ENCODE data around the gene RNF220.

GRCh38 chr1:44357710-44358109, 47.3 kb upstream of the RNF220 start:
- TF ChIP-seq CTCF (IDR thresholded peaks at IDR 0.05; ENCODE audit: low read length) (no peak), EZH2 (IDR thresholded peaks at IDR 0.05; ENCODE audit: borderline replicate concordance, low read length) (no peak)
